NCI-H2171 (cell line): ENCODE measurements around the gene EMP3.
"Not testable (repeated sequence)": the region's sequence is repeated elsewhere in the genome, so short reads cannot be mapped to it uniquely, and the experiment has no call there.

Source experiments
- DNase-seq: peaks from one replicate; lab custom pipeline; 2025; lab: John Stamatoyannopoulos, UW

EMP3 gene

DNA sequence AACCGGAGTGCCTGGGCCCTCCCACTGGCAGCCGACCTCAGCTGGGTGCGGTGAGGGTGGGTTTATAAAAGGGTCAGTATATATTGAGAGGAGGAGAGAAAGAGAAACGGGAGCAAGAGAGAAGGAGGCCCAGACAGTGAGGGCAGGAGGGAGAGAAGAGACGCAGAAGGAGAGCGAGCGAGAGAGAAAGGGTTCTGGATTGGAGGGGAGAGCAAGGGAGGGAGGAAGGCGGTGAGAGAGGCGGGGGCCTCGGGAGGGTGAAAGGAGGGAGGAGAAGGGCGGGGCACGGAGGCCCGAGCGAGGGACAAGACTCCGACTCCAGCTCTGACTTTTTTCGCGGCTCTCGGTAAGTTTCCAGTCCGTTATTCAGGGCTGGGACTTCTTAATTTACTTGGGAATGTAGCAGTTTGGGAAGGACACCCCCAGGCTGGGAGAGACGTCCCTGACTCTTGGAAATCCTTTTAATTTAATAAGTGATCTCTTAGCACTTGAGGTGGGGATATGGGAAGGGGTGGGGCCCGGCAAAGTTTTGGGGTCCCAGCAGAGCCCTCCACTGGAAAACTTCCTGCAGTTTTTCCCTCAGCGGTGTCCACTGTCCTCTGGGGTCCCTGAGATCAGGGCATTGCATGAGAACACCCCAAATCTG, at the start of gene EMP3:
EMP3 (plus strand) TSS at position 288 of the 646 bp plus-strand sequence. CDS start 1,293 bp downstream, outside the sequence.
- DNase-seq: no peak

GRCh38 chr19:48279747-48280146, 45.6 kb upstream of the EMP3 start:
- no peak for DNase-seq

DNA sequence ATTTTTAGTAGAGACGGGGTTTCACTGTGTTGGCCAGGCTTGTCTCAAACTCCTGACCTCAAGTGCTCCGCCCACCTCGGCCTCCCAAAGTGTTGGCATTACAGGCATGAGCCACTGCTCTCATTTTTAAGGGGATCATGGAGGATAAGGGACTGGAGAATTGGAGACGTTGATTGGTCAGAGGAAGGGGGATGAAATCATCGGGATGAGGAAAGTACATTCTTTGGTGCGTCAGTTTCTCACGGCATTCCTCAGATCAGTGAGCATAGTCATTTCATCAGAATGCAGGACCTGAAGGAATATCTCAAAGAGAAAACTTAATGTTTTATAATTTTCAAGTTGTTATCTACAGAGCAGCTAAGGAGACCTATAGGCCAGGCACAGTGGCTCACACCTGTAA, 41.4 kb upstream of the EMP3 start:
- DNase-seq: no peak

GRCh38 chr19:48284896-48285295, 40.5 kb upstream of the EMP3 start:
- DNase-seq: no peak

DNA sequence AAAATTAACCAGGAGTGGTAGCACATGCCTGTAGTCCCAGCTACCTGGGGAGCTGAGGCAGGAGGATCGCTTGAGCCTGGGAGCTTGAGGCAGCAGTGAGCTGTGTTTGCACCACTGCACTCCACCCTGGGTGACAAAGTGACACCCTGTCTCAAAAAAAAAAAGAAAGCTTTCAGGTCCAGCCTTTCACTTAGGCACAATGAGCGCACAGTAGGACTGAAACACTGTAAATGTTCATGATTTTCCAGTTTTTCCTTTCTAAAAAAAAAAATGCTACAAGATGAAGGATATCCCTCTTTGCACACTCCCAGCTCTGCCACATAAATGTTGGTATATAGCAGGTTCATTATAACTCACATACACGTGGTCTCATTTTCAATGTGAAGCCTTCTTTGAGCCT, 37.6 kb upstream of the EMP3 start:
- no peak for DNase-seq

DNA sequence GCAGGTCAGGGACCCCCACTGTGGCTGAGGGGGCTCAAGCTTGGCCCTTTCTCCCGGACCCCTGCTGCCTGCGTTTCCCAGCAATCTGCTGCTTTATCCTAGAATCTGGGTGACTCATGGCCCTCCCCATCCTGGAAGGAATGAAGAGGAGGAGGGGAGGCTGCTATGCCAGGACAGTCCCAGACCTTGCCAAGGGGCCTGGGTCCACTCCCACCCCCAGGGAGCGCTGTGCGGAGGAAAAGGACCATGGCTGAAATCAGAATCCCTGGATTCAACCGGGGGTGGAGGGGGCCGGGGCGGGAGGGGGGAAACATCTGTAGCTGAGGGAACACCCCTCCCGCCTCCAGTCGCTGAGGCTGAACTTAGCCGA, 35.0 kb upstream of the EMP3 start:
- no peak for DNase-seq

GRCh38 chr19:48290771-48291488, 34.4 kb upstream of the EMP3 start:
- peak; percentile 36 for DNase-seq

GRCh38 chr19:48291489-48291815, 33.9 kb upstream of the EMP3 start:
- not testable (repeated sequence) for DNase-seq

- DNase-seq: no peak
Observed at GRCh38 chr19:48292798-48293197, 32.6 kb upstream of the EMP3 start.

- no peak for DNase-seq
Observed at GRCh38 chr19:48295458-48295857, 29.9 kb upstream of the EMP3 start.

- no peak for DNase-seq
Observed at GRCh38 chr19:48296963-48297734, 28.2 kb upstream of the EMP3 start.

- no peak for DNase-seq
Observed at GRCh38 chr19:48297975-48298374, 27.4 kb upstream of the EMP3 start.

DNA sequence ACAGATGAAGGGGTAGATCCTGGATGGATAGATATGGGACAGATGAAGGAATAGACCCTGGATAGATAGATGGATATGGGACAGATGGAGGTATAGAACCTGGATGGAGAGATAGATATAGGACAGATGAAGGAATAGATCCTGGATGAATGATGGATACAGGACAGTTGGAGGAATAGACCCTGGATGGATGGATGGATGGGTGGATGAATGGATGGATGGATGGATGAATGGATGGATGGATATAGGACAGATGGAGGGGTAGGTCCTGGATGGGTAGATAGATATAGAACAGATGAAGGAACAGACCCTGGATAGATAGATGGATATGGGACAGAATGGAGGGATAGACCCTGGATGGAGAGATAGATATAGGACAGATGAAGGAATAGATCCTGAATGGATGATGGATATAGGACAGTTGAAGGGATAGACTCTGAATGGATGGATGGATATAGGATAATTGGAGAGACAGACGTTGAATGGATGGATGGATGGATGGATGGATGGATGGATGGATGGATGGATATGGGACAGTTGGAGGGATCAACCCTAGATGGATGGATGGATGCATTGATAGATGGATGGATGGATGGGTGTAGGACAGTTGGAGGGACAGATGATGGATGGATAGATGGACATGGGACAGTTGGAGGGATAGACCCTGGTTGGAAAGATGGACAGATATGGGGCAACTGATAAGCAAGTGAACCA, 23.3 kb upstream of the EMP3 start:
- no peak for DNase-seq

- DNase-seq: no peak
Observed at GRCh38 chr19:48302600-48302959, 22.8 kb upstream of the EMP3 start.

- DNase-seq: no peak
Observed at GRCh38 chr19:48303367-48303766, 22.0 kb upstream of the EMP3 start.

GRCh38 chr19:48303866-48304265, 21.5 kb upstream of the EMP3 start:
- DNase-seq: no peak

- DNase-seq: no peak
Observed at GRCh38 chr19:48308631-48309586, 16.4 kb upstream of the EMP3 start.

DNA sequence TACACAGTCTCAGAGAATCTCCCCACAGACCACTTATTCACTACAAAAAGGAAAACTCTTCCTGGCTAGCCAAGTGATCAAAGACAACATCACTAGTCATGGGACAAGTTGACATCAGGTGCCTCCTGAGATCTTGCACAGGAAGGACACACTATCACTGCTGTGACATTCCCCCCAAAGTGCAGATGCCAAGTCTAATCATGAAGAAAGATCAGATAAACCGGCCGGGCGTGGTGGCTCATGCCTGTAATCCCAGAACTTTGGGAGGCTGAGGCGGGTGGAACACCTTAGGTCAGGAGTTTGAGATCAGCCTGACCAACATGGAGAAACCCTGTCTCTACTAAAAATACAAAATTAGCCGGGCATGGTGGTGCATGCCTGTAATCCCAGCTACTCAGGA, 15.6 kb upstream of the EMP3 start:
- not testable (repeated sequence) for DNase-seq

DNA sequence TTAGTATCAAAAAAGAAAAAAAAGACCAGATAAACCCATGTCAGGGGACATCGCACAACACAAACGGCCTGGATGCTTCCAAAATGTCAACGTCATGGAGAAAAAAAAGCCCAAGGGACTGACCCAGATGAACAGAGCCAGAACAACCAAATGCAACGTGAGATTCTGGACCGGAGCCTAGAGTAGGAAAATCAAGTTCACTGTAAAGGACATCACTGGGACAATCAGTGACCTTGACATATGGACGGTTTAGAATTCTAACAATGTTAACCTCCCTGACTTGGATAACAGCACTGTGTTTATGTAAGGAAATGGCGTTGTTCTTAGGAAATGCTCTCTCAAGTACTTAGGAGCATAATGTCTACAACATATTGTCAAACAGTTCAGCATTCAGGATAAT, 15.1 kb upstream of the EMP3 start:
- DNase-seq: no peak

DNA sequence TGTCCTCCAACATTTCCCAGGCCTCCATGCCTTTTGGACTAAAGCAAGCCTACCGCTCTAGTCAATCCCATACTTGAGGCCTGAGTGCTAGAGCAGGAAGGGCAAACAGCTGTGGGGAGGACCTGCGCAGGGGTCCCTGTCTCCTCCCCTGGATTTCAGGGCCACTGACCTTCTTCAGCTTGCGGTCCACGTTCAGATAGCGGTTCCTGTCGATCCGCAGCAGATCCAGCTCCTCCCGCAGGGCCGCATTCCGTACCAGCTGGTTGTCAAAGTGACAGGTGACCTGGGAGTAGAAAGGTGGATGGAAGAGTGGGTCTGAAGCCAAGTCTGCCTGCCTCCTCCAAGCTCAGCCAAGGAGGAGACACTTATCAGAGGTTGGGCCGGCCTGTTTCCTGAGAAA, 14.0 kb upstream of the EMP3 start:
- DNase-seq: no peak

DNA sequence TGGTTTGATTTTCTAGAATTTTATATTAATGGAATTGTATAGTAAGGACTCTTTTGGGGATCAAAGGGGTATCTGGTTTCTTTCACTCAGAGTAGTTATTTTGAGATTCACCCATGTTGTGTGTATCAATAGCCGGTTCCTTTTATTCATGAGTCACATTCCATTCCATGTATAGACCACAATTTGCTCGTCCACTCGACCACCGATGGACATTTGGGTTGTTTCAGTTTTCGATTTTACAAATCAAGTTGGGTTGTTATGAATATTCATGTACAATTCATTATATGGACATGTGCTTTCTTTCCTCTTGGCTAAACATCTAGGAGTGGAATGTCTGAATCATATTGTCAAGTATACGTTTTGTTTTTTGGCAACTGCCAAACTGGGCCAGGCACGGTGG, 9.6 kb upstream of the EMP3 start:
- DNase-seq: no peak

DNA sequence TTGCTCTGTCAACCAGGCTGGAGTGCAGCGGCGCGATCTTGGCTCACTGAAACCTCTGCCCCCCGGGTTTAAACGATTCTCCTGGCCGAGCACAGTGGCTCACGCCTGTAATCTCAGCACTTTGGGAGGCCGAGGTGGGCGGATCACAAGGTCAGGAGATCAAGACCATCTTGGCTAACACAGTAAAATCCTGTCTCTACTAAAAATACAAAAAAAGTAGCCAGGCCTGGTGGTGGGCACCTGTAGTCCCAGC, 7.7 kb upstream of the EMP3 start:
- DNase-seq: not testable (repeated sequence)
